GM12892 (cell line): ENCODE measurements around the gene PLCL1.

Source experiments
- POLR2A ChIP-seq: IDR thresholded peaks from 2 replicates; pipeline ENCODE4 v1.6.1; 2011; ENCODE audit warnings: low read depth, low read length, control low read depth
- POLR2AphosphoS5 ChIP-seq: IDR thresholded peaks from 2 replicates; pipeline ENCODE4 v1.6.1; 2011; ENCODE audit warnings: low read depth, low read length, control low read depth
- TAF1 ChIP-seq: IDR thresholded peaks from 2 replicates; pipeline ENCODE4 v1.6.1; 2011; ENCODE audit warnings: low read depth, mild to moderate bottlenecking, control low read depth, low read length, borderline replicate concordance

DNA sequence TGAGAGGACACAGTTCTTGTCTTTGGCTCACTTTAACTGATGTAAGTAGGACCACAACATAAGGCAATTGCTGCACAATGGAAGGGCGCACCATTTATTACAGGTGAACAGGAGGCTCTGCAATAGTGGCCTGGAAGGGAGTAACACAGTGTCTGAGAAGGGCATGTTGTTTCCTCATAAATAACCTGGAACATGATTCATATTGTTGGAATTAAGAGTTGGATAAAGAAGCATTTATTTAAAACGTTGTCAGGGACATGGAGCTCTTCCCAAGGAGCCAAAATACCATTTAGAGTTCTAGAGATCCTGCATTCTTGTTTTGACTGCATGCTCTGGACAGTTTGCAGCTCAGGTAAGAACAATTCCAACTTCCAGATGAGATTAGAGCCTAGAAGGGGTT lies 110.4 kb downstream of the PLCL1 start:
- no peak for TF ChIP-seq POLR2AphosphoS5
- no peak for TF ChIP-seq TAF1
- TF ChIP-seq POLR2A = no peak
